ENCODE measurements around the gene CACNA1G.

DNA sequence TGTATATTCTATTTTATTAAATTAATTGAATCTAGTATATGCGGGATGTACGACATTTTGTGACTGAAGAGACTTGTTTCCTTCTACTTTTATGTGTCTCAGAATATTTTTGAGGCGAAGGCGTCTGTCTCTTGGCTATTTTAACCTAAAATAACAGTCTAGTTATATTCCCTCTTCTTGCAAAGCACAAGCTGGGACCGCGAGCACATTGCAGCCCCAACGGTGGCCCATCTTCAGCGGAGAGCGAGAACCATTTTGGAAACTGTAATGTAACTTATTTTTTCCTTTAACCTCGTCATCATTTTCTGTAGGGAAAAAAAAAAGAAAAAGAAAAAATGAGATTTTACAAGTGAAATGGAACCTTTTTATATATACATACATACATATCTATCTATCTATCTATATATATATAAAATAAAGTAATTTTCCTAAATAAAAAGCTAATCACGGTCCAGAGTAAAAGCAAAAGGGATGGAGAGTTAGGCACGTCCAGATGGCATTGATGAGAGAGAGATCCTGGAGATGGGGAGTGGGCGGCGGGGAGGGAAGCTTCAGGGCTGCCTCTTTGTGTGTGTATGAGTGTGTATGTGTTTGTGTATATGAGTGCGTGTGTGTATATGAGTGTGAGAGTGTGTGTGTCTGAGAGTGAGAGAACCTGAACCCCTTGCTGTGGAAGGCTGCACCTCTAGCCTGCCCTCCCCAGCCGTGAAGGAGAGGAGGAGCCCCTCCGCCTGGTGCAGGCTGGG, 66.7 kb downstream of the CACNA1G start:
- TF ChIP-seq CTCF (optimal IDR thresholded peaks at IDR 0.05 in 1 of 3, IDR thresholded peaks at IDR 0.05 in 1 of 3, conservative IDR thresholded peaks at IDR 0.05 in 1 of 3; ENCODE audit: extremely low read depth in 1 of 3, insufficient read depth in 2 of 3, low read length in 3 of 3): no peak
- TF ChIP-seq EZH2 (IDR thresholded peaks at IDR 0.05; ENCODE audit: low read length): no peak
